A549 (cell line): ENCODE results near the gene PODXL2. TPM values are rescaled to one million over a fixed set of nuclear protein-coding genes. Genes with fewer than 3 reads are reported as not detected.

Experiments used
- ATAC-seq, 2 experiments: fragments of 200-7000 bp in 1 of 2; fragments of >200 bp in 1 of 2; cut with Nextera tagmentation in 1 of 2; cut with Tn5 transposase in 1 of 2; 3 replicates each; pipeline versions ENCODE4 v1.8.0 to v1.9.1; 2018 to 2020; ENCODE audit warnings: mild to moderate bottlenecking in 1 of 2, moderate library complexity in 1 of 2
- CTCF ChIA-PET: fragments of 300-600 bp; sonication (Branson Sonifier 250); formaldehyde crosslinking; extraction: SDS; loops from one replicate; lab custom pipeline; 2021; ENCODE audit warnings: antibody characterized with exemption, inconsistent platforms; lab: Yijun Ruan, JAX
- POLR2A ChIA-PET: fragments of 350-600 bp; formaldehyde crosslinking; extraction: SDS; loops from one replicate; lab custom pipeline; 2021; ENCODE audit warnings: antibody characterized with exemption, inconsistent platforms; lab: Yijun Ruan, JAX
- DNase-seq, 2 experiments: peaks; one replicate each; pipeline versions ENCODE4 v3.0.0 to v3.0.0-alpha.2; 2011 to 2016; ENCODE audit warnings: low read depth in 1 of 2, low spot score in 1 of 2
- FAIRE-seq: peaks from 2 replicates; lab custom pipeline; 2011; peaks lifted over from hg19 to GRCh38; lab: Jason Lieb, UNC
- H3K27ac ChIP-seq, 2 experiments: fragments of >200 bp; sonication (Bioruptor Twin); formaldehyde crosslinking; 3 replicates each; pipeline ENCODE4 v1.5.1; 2016 to 2017
- H3K4me1 ChIP-seq: fragments of >200 bp; sonication (Bioruptor Twin); formaldehyde crosslinking; 3 replicates; pipeline ENCODE4 v1.6.1; 2016
- H3K4me2 ChIP-seq: fragments of >200 bp; sonication (Bioruptor Twin); formaldehyde crosslinking; 3 replicates; pipeline ENCODE4 v1.6.1; 2016
- H3K4me3 ChIP-seq: fragments of >200 bp; sonication (Bioruptor Twin); formaldehyde crosslinking; 3 replicates; pipeline ENCODE4 v1.5.1; 2016
- H3K9me3 ChIP-seq: fragments of >200 bp; sonication (Bioruptor Twin); formaldehyde crosslinking; 3 replicates; pipeline ENCODE4 v1.6.1; 2016
- BHLHE40 ChIP-seq: IDR thresholded peaks from 2 replicates; pipeline ENCODE4 v1.6.1; 2012; ENCODE audit warnings: low read depth, low read length, inconsistent platforms
- CBX2 ChIP-seq: fragments of 200-600 bp; sonication (generic); IDR thresholded peaks from 2 replicates; pipeline ENCODE4 v1.6.1; 2016; ENCODE audit warnings: low read depth, mild to moderate bottlenecking, borderline replicate concordance
- EP300 ChIP-seq, 2 experiments: fragments of >200 bp; sonication (Bioruptor Twin); formaldehyde crosslinking; IDR thresholded peaks; 2 replicates in 1 of 2; 3 replicates in 1 of 2; pipeline ENCODE4 v1.6.1; 2016 to 2017
- HOXB13 ChIP-seq: fragments of 250-450 bp; sonication (Bioruptor Pico); IDR thresholded peaks from 2 replicates; pipeline ENCODE4 v1.5.0; 2020; ENCODE audit warnings: low read depth, mild to moderate bottlenecking, moderate library complexity
- JUNB ChIP-seq: fragments of >200 bp; sonication (Bioruptor Twin); formaldehyde crosslinking; IDR thresholded peaks from 2 replicates; pipeline ENCODE4 v1.6.1; 2016
- KDM1A ChIP-seq: fragments of 200-600 bp; sonication (generic); IDR thresholded peaks from 2 replicates; pipeline ENCODE4 v1.6.1; 2016; ENCODE audit warnings: low read depth, mild to moderate bottlenecking
- KDM5A ChIP-seq: fragments of 200-600 bp; sonication (generic); IDR thresholded peaks from 2 replicates; pipeline ENCODE4 v1.6.1; 2016; ENCODE audit warnings: antibody characterized with exemption, mild to moderate bottlenecking
- MAZ ChIP-seq: fragments of 150-350 bp; IDR thresholded peaks from 2 replicates; pipeline ENCODE4 v1.6.1; 2014; ENCODE audit warnings: antibody characterized with exemption, low read depth, low read length, borderline replicate concordance
- MYC ChIP-seq: IDR thresholded peaks from 2 replicates; pipeline ENCODE4 v1.6.1; 2012; ENCODE audit warnings: mild to moderate bottlenecking, inconsistent platforms, low read length, improper control_type of control experiment, borderline replicate concordance
- NPAS2 ChIP-seq: fragments of 250-450 bp; sonication (Bioruptor Pico); IDR thresholded peaks from 2 replicates; pipeline ENCODE4 v1.8.0; 2022; ENCODE audit warnings: mild to moderate bottlenecking, moderate library complexity, borderline replicate concordance
- NR3C1 ChIP-seq: fragments of >200 bp; sonication (Bioruptor Twin); formaldehyde crosslinking; IDR thresholded peaks from 3 replicates; pipeline ENCODE4 v1.6.1; 2017
- PHF8 ChIP-seq: fragments of 200-600 bp; sonication (generic); IDR thresholded peaks from 2 replicates; pipeline ENCODE4 v1.6.1; 2016; ENCODE audit warnings: low read depth, mild to moderate bottlenecking, antibody characterized with exemption, moderate library complexity, borderline replicate concordance
- POLR2A ChIP-seq: IDR thresholded peaks from 2 replicates; pipeline ENCODE4 v1.6.1; 2012; ENCODE audit warnings: mild to moderate bottlenecking, low read length
- RAD21 ChIP-seq, 2 experiments: fragments of >200 bp in 1 of 2; sonication (Bioruptor Twin) in 1 of 2; formaldehyde crosslinking in 1 of 2; IDR thresholded peaks in 1 of 2; conservative IDR thresholded peaks in 1 of 2; 2 replicates in 1 of 2; 3 replicates in 1 of 2; pipeline ENCODE4 v1.6.1; 2012 to 2018; ENCODE audit warnings: inconsistent platforms in 1 of 2
- RCOR1 ChIP-seq: fragments of 150-350 bp; IDR thresholded peaks from 2 replicates; pipeline ENCODE4 v1.6.1; 2014; ENCODE audit warnings: antibody characterized with exemption, low read length, low read depth
- SMC3 ChIP-seq: fragments of >200 bp; sonication (Bioruptor Twin); formaldehyde crosslinking; IDR thresholded peaks from 3 replicates; pipeline ENCODE4 v1.6.1; 2018; ENCODE audit warnings: inconsistent platforms
- SREBF2 ChIP-seq: fragments of 450-650 bp; IDR thresholded peaks from 2 replicates; pipeline ENCODE4 v1.6.1; 2014; ENCODE audit warnings: mild to moderate bottlenecking, moderate library complexity
- ZC3H11A ChIP-seq: fragments of 450-650 bp; IDR thresholded peaks from 2 replicates; pipeline ENCODE4 v1.6.1; 2014; ENCODE audit warnings: antibody characterized with exemption, mild to moderate bottlenecking
- ZFP36 ChIP-seq: fragments of 450-650 bp; IDR thresholded peaks from 2 replicates; pipeline ENCODE4 v1.6.1; 2014; ENCODE audit warnings: borderline replicate concordance; ENCODE audit not compliant: partially characterized antibody
- ZNF302 ChIP-seq: fragments of 250-450 bp; sonication (Bioruptor Pico); IDR thresholded peaks from 2 replicates; pipeline ENCODE4 v1.9.0; 2021; ENCODE audit warnings: inconsistent platforms, mild to moderate bottlenecking, moderate library complexity
- ZSCAN20 ChIP-seq: fragments of 250-450 bp; sonication (Bioruptor Pico); IDR thresholded peaks from 2 replicates; pipeline ENCODE4 v1.8.0; 2022; ENCODE audit warnings: mild to moderate bottlenecking, moderate library complexity
- WGBS: methylation state at CpG from one replicate; pipeline ENCODE4 v1.1.6; 2017; ENCODE audit errors: missing lambda C conversion rate; 5-methylcytosine and 5-hydroxymethylcytosine counted together
- polyA plus RNA-seq, 4 experiments: library from polyadenylated mRNA; depleted of rRNA in 3 of 4; stranded (reverse); fragments of >200 nt; fragmentation: RNase III in 1 of 4; extraction: RNeasy Plus Mini Kit Qiagen cat#74134 plus additional on column Dnase treatment in 1 of 4; gene quantifications; 2 replicates in 3 of 4; 3 replicates in 1 of 4; pipeline ENCODE4 v1.2.3, GENCODE V29; 2011 to 2017
- TF ChIP-seq, protein P1 (sequence below): fragments of >200 bp; sonication (Bioruptor Twin); formaldehyde crosslinking; IDR thresholded peaks from 3 replicates; pipeline ENCODE4 v1.5.1; 2016
- TF ChIP-seq, protein P2 (sequence below): fragments of >200 bp; sonication (Bioruptor Twin); formaldehyde crosslinking; IDR thresholded peaks from 3 replicates; pipeline ENCODE4 v1.6.1; 2016
- TF ChIP-seq, protein P3 (sequence below): fragments of 250-450 bp; sonication (Bioruptor Pico); IDR thresholded peaks from 2 replicates; pipeline ENCODE4 v1.5.0; 2021; ENCODE audit warnings: mild to moderate bottlenecking, moderate library complexity, borderline replicate concordance
- TF ChIP-seq, protein P4 (sequence below): fragments of 150-350 bp; IDR thresholded peaks from 2 replicates; pipeline ENCODE4 v1.6.1; 2014; ENCODE audit warnings: low read depth, mild to moderate bottlenecking, low read length

PODXL2 gene
- polyA plus RNA-seq, 2 of the 4 experiments (the other 2 are of a cell fraction) = 4.2 to 5.5 TPM

DNA sequence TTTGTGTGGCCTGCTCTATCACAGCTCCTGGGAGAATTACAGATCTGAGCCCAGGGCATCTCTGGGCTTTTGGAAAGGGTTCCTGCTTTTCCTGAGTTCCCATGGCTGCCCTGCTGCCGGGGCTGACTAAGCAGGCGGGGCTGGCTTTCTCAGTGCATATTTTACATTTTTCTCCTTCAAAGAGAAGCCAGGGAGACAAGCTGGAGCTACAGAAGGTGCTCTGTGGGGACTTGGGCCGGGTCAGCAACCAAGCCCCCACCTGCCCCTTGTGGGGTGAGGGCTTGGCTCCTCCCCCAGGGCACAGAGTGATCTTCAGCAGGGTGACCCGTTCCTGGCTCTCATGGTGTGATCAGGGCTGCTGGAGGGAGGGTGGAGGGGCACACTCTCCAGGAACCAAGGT, 61.1 kb downstream of the PODXL2 start:
- CTCF ChIA-PET = interaction anchor here (0.7 to 12.9 kb wide), 11 partner anchors 10 to 281 kb away, joined by 3 to 111 read pairs (median 5); partner anchors contain the start of gene ABTB1

DNA sequence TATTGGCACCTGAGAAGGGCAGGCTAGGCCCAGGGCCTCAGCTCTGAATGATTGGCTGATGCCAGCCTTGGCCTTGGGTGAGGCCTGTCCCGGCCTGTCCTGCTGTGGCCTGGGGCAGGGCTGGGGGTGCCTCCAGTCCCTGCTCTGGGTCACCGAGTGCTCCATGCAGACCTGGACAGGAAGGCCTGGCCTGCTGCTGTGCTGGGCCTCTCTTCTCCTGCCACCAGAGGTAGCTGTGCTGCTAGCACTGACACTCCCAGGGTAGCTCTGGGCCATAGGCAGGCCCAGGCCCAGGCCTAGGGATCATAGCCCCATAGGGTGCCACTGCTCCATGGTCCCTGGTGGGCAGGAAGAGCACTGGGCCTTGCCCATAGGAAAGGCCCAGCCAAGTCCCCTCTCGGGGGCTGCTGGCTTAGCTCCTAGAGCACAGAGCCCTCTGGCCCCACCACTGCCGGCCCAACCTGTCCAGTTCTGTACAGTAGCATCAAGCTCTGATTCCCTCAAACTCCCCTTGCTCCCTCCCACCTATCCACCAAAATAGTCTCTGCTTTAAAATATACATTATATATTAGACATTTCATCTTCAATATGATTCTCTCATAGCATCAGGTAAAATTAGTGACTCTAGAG, 62.0 kb downstream of the PODXL2 start:
- WGBS = 88% methylated on average over 2 of the region's 4 CpGs
- Histone ChIP-seq H3K9me3 (no peaks in the 10 kb centered on the region), H3K4me3 (no peak overlapping the region), H3K27ac (peak overlapping the region; percentile 72 to 90), H3K4me2 (peak overlapping the region; percentile 57), H3K4me1 (peaks cover 51% of the 10 kb centered on the region)
- no peak for FAIRE-seq
- DNase-seq = peak; percentile 7 to 75
- ChIA-PET POLR2A (no interaction called here), CTCF (interaction anchor here (0.6 to 12.9 kb wide), 25 partner anchors 8 to 441 kb away, joined by 3 to 111 read pairs (median 4); partner anchors contain the start of genes ABTB1 and MGLL)
- peak; percentile 90 to 96 for ATAC-seq
- TF ChIP-seq JUNB (no peak), RAD21 (conservative IDR thresholded peaks at IDR 0.05 in 1 of 2, IDR thresholded peaks at IDR 0.05 in 1 of 2) (peak; percentile 65 to 75), ZNF302 (CRISPR knock-in tag) (no peak), PHF8 (no peak), POLR2A (no peak), MAZ (no peak), NR3C1 (no peak), SMC3 (peak; percentile 70), NPAS2 (CRISPR knock-in tag) (no peak), BHLHE40 (no peak), EP300 (IDR thresholded peaks at IDR 0.05) (no peak), RCOR1 (no peak), SREBF2 (no peak), KDM1A (no peak), KDM5A (no peak)
- TF ChIP-seq, protein P1, sequence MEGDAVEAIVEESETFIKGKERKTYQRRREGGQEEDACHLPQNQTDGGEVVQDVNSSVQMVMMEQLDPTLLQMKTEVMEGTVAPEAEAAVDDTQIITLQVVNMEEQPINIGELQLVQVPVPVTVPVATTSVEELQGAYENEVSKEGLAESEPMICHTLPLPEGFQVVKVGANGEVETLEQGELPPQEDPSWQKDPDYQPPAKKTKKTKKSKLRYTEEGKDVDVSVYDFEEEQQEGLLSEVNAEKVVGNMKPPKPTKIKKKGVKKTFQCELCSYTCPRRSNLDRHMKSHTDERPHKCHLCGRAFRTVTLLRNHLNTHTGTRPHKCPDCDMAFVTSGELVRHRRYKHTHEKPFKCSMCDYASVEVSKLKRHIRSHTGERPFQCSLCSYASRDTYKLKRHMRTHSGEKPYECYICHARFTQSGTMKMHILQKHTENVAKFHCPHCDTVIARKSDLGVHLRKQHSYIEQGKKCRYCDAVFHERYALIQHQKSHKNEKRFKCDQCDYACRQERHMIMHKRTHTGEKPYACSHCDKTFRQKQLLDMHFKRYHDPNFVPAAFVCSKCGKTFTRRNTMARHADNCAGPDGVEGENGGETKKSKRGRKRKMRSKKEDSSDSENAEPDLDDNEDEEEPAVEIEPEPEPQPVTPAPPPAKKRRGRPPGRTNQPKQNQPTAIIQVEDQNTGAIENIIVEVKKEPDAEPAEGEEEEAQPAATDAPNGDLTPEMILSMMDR = peak; percentile 46; the same call in 2 of the 3 replicates

More for the DNA sequence above, 61.1 kb downstream of the PODXL2 start:
- no peak for FAIRE-seq
- Histone ChIP-seq H3K4me3 (no peak overlapping the region), H3K4me2 (peak overlapping the region; percentile 57)
- TF ChIP-seq ZFP36 = no peak
- TF ChIP-seq, all 56 proteins: peak for 0
- peak in 1 of 2 experiments; percentile 42; a peak in 3 of 6 replicates for ATAC-seq
- peak in 1 of 2 experiments; percentile 40 for DNase-seq
- POLR2A ChIA-PET = interaction anchor here (0.7 kb wide), 1 partner anchor 325 kb away, joined by 3 read pairs; no protein-coding TSS in a partner anchor
- peaks cover 42% of the 10 kb centered on the region for H3K4me1 ChIP-seq
- WGBS = 34% methylated on average over 4 of the region's 4 CpGs
- H3K9me3 ChIP-seq = no peaks in the 10 kb centered on the region
- H3K27ac ChIP-seq = peak overlapping the region; percentile 72 to 90

DNA sequence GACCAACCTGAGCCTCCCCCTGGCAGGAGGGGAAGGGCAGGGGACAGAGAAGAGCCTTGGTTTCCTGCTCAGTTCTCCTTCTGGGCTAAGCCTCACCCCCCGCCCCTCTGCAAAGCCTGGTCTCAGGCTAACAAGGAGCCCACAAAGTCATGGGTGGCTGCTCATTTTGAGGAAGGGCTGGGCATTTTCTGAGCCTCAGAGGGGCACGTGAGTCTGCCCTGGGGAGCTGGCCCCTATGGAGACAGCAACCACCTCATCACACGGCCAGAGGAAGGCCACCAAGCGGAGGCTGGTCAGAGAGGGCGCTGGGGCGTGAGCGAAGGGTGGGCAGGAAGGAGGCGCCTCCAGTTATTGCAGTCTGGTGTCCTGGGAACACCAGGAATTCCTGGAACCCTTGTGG, 62.5 kb downstream of the PODXL2 start:
- POLR2A ChIA-PET = no interaction called here
- CTCF ChIA-PET = interaction anchor here (0.6 to 12.9 kb wide), 26 partner anchors 8 to 441 kb away, joined by 3 to 111 read pairs (median 4); partner anchors contain the start of genes ABTB1 and MGLL
- ATAC-seq = no peak
- no peak for FAIRE-seq
- 85% methylated on average over 8 of the region's 8 CpGs for WGBS
- peak overlapping the region; percentile 72 to 90 for H3K27ac ChIP-seq
- H3K9me3 ChIP-seq = no peaks in the 10 kb centered on the region
- DNase-seq = no peak
- H3K4me3 ChIP-seq = no peak overlapping the region
- H3K4me1 ChIP-seq = peaks cover 56% of the 10 kb centered on the region
- no peak overlapping the region for H3K4me2 ChIP-seq
- no peak for TF ChIP-seq CBX2
- no peak for TF ChIP-seq JUNB
- TF ChIP-seq, protein P1 = no peak
- TF ChIP-seq ZSCAN20 (CRISPR knock-in tag) = no peak
- TF ChIP-seq HOXB13 (CRISPR knock-in tag) = no peak
- TF ChIP-seq, protein P2, sequence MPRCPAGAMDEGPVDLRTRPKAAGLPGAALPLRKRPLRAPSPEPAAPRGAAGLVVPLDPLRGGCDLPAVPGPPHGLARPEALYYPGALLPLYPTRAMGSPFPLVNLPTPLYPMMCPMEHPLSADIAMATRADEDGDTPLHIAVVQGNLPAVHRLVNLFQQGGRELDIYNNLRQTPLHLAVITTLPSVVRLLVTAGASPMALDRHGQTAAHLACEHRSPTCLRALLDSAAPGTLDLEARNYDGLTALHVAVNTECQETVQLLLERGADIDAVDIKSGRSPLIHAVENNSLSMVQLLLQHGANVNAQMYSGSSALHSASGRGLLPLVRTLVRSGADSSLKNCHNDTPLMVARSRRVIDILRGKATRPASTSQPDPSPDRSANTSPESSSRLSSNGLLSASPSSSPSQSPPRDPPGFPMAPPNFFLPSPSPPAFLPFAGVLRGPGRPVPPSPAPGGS = no peak
- TF ChIP-seq, protein P3, sequence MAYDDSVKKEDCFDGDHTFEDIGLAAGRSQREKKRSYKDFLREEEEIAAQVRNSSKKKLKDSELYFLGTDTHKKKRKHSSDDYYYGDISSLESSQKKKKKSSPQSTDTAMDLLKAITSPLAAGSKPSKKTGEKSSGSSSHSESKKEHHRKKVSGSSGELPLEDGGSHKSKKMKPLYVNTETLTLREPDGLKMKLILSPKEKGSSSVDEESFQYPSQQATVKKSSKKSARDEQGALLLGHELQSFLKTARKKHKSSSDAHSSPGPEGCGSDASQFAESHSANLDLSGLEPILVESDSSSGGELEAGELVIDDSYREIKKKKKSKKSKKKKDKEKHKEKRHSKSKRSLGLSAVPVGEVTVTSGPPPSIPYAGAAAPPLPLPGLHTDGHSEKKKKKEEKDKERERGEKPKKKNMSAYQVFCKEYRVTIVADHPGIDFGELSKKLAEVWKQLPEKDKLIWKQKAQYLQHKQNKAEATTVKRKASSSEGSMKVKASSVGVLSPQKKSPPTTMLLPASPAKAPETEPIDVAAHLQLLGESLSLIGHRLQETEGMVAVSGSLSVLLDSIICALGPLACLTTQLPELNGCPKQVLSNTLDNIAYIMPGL (CRISPR knock-in tag) = no peak
- TF ChIP-seq MYC = no peak
- TF ChIP-seq, protein P4, sequence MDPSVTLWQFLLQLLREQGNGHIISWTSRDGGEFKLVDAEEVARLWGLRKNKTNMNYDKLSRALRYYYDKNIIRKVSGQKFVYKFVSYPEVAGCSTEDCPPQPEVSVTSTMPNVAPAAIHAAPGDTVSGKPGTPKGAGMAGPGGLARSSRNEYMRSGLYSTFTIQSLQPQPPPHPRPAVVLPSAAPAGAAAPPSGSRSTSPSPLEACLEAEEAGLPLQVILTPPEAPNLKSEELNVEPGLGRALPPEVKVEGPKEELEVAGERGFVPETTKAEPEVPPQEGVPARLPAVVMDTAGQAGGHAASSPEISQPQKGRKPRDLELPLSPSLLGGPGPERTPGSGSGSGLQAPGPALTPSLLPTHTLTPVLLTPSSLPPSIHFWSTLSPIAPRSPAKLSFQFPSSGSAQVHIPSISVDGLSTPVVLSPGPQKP = no peak
- no peak for TF ChIP-seq ZC3H11A
